SH-SY5Y (cell line): ENCODE data around the gene ZNF397.

Experiments used
- GATA2 ChIP-seq: IDR thresholded peaks from 2 replicates; pipeline ENCODE4 v1.6.1; 2011; ENCODE audit warnings: mild to moderate bottlenecking, low read depth, low read length
- GATA3 ChIP-seq: IDR thresholded peaks from 2 replicates; pipeline ENCODE4 v1.6.1; 2011; ENCODE audit warnings: low read depth, mild to moderate bottlenecking, low read length, moderate library complexity

DNA sequence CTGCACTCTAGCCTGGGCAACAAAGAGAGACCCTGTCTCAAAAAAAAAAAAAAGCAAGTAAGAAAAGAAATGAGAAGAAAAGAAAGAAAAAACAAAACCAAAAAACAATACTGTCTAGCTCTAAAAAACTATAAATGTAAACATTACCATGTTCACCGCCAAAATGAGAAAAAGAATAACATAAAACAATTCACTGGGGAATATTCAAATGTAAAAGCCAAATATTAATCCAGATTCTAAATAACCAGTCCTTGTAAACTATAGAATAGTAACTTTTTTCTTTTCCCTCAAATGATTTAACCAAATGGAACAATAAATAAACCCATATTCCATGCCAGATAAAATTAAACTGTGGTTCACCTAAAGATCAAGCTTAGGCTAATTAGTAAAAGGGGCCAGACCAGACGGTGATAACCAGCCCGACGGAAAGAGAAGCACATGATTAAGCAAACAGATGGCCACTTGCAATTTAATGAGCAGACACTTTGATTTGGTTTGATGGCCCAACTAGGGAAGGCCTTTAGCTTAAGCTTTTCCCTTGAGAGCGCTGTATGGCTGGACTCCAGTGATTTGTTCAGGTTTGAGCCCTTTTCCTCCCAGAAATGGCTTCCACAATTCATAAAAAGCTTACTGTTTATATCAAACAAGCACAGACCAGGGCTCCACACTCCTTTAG lies 39.4 kb upstream of the ZNF397 start:
- TF ChIP-seq GATA2 (no peak), GATA3 (no peak)
